EL (cell line): ENCODE measurements around the gene ACSS2.

Source experiments
- DNase-seq: peaks from one replicate; pipeline ENCODE4 v3.0.0-alpha.2; 2016

ACSS2 gene

GRCh38 chr20:34876406-34877282, at the start of gene ACSS2:
ACSS2 (plus strand) TSS chr20:34876612; CDS start chr20:34876646, 34 bp downstream.
- DNase-seq, result no peak

GRCh38 chr20:34829191-34829590, 47.2 kb upstream of the ACSS2 start:
- no peak for DNase-seq

- DNase-seq, result no peak
These were observed 44.5 kb upstream of the ACSS2 start for GRCh38 chr20:34831936-34832335.

- DNase-seq, result peak; percentile 42
These were observed 41.9 kb upstream of the ACSS2 start for GRCh38 chr20:34834459-34834893.

GRCh38 chr20:34842143-34842542, 34.3 kb upstream of the ACSS2 start:
- no peak for DNase-seq

- no peak for DNase-seq
These were observed 33.0 kb upstream of the ACSS2 start for GRCh38 chr20:34843421-34843820.

- no peak for DNase-seq
These were observed 27.8 kb upstream of the ACSS2 start for GRCh38 chr20:34848597-34848996.

GRCh38 chr20:34849778-34850177, 26.6 kb upstream of the ACSS2 start:
- no peak for DNase-seq

GRCh38 chr20:34850969-34851368, 25.4 kb upstream of the ACSS2 start:
- no peak for DNase-seq

GRCh38 chr20:34852298-34852697, 24.1 kb upstream of the ACSS2 start:
- DNase-seq, result no peak

GRCh38 chr20:34859367-34859766, 17.0 kb upstream of the ACSS2 start:
- DNase-seq, result no peak

GRCh38 chr20:34859826-34860545, 16.4 kb upstream of the ACSS2 start:
- DNase-seq, result no peak

GRCh38 chr20:34861386-34862084, 14.9 kb upstream of the ACSS2 start:
- no peak for DNase-seq

- no peak for DNase-seq
These were observed 13.7 kb upstream of the ACSS2 start for GRCh38 chr20:34862724-34863123.

- no peak for DNase-seq
These were observed 12.9 kb upstream of the ACSS2 start for GRCh38 chr20:34863421-34863965.

- no peak for DNase-seq
These were observed 12.2 kb upstream of the ACSS2 start for GRCh38 chr20:34864216-34864615.

- DNase-seq, result no peak
These were observed 5.0 kb upstream of the ACSS2 start for GRCh38 chr20:34871320-34871926.

GRCh38 chr20:34871966-34872621, 4.3 kb upstream of the ACSS2 start:
- DNase-seq, result no peak

GRCh38 chr20:34872622-34873224, 3.7 kb upstream of the ACSS2 start, which contains the start of gene GGT7:
GGT7 (minus strand) TSS chr20:34872856; CDS start chr20:34872815, 41 bp downstream.
- peak; percentile 82 for DNase-seq

- no peak for DNase-seq
These were observed 2.8 kb upstream of the ACSS2 start for GRCh38 chr20:34873583-34874093.

- peak; percentile 90 for DNase-seq
These were observed 2.2 kb upstream of the ACSS2 start for GRCh38 chr20:34874094-34874654.
